HepG2 (cell line): ENCODE results near the gene ELAC1. TPM values are rescaled to one million over a fixed set of nuclear protein-coding genes. Genes with fewer than 3 reads are reported as not detected.

Source experiments
- ATAC-seq: fragments of 200-7000 bp; cut with Tn5 transposase; 3 replicates; pipeline ENCODE4 v1.9.1; 2020; ENCODE audit warnings: mild to moderate bottlenecking, moderate library complexity
- BruUV-seq: library from RNA; stranded (reverse); fragments of 400-500 nt; replicated peaks from 2 replicates; lab custom pipeline; 2021; lab: Mats Ljungman, UMichigan
- CTCF ChIA-PET: fragments of 300-600 bp; formaldehyde crosslinking; extraction: SDS; loops from one replicate; lab custom pipeline; 2021; ENCODE audit warnings: low total read pairs, inconsistent platforms, low intra/inter-chr PET ratio; lab: Yijun Ruan, JAX
- POLR2A ChIA-PET: fragments of 350-600 bp; sonication (Branson Sonifier 250); formaldehyde crosslinking; loops from one replicate; lab custom pipeline; 2020; ENCODE audit warnings: antibody characterized with exemption, inconsistent platforms; lab: Yijun Ruan, JAX
- DNase-seq: peaks from one replicate; pipeline ENCODE4 v3.0.0-alpha.2; 2015; ENCODE audit warnings: low spot score
- FAIRE-seq: peaks from 3 replicates; lab custom pipeline; 2011; peaks lifted over from hg19 to GRCh38; lab: Jason Lieb, UNC
- H2AFZ ChIP-seq: one replicate; pipeline ENCODE4 v1.6.1; 2011; ENCODE audit warnings: low read length, inconsistent platforms
- H3K27ac ChIP-seq: fragments of 300-600 bp; 3 replicates; pipeline ENCODE4 v1.8.0; 2011; ENCODE audit warnings: mixed run types, mild to moderate bottlenecking, mixed read lengths, low read length, inconsistent platforms; ENCODE audit not compliant: insufficient read depth; ENCODE audit errors: extremely low read length
- H3K27me3 ChIP-seq, 2 experiments: fragments of 200-600 bp in 1 of 2; 2 replicates in 1 of 2; 3 replicates in 1 of 2; pipeline versions ENCODE4 v1.6.0 to v1.8.0; 2011; ENCODE audit warnings: low read length in 2 of 2, mild to moderate bottlenecking in 2 of 2, moderate library complexity in 2 of 2, inconsistent platforms in 1 of 2; ENCODE audit not compliant: insufficient read depth in 2 of 2, control insufficient read depth in 1 of 2
- H3K36me3 ChIP-seq, 2 experiments: fragments of 200-600 bp in 1 of 2; replicated peaks in 1 of 2; 2 replicates in 1 of 2; 3 replicates in 1 of 2; pipeline versions ENCODE4 v1.5.1 to v1.8.0; 2011; ENCODE audit warnings: low read length in 2 of 2, inconsistent platforms in 1 of 2; ENCODE audit not compliant: insufficient read depth in 2 of 2, control insufficient read depth in 1 of 2
- H3K4me1 ChIP-seq: 2 replicates; pipeline ENCODE4 v1.5.1; 2012; ENCODE audit warnings: low read length, inconsistent platforms; ENCODE audit not compliant: insufficient read depth
- H3K4me2 ChIP-seq: 2 replicates; pipeline ENCODE4 v1.6.0; 2011; ENCODE audit warnings: low read depth, low read length, inconsistent platforms
- H3K4me3 ChIP-seq, 3 experiments: fragments of 200-600 bp in 1 of 3; sonication (generic), shearing (Covaris generic) in 1 of 3; replicated peaks in 1 of 3; 2 replicates each; pipeline ENCODE4 v1.5.1; 2011 to 2016; ENCODE audit warnings: low read length in 3 of 3, inconsistent platforms in 2 of 3, low read depth in 2 of 3, mild to moderate bottlenecking in 2 of 3, control low read depth in 1 of 3, mixed read lengths in 1 of 3; ENCODE audit not compliant: insufficient read depth in 1 of 3
- H3K79me2 ChIP-seq: one replicate; pipeline ENCODE4 v1.6.1; 2011; ENCODE audit warnings: low read length, inconsistent platforms; ENCODE audit not compliant: insufficient read depth
- H3K9ac ChIP-seq: 2 replicates; pipeline ENCODE4 v1.6.0; 2011; ENCODE audit warnings: mild to moderate bottlenecking, low read depth, low read length, inconsistent platforms; ENCODE audit not compliant: insufficient read depth
- H3K9me3 ChIP-seq: 2 replicates; pipeline ENCODE4 v1.5.1; 2012; ENCODE audit warnings: mild to moderate bottlenecking, low read length
- H4K20me1 ChIP-seq: 2 replicates; pipeline ENCODE4 v1.6.0; 2011; ENCODE audit warnings: inconsistent platforms, mild to moderate bottlenecking, low read length, moderate library complexity; ENCODE audit not compliant: insufficient read depth
- CEBPB ChIP-seq: IDR thresholded peaks from 2 replicates; pipeline ENCODE4 v1.6.1; 2011; ENCODE audit warnings: low read depth, low read length, improper control_type of control experiment, borderline replicate concordance
- MLLT10 ChIP-seq: sonication (generic); formaldehyde crosslinking; IDR thresholded peaks from 2 replicates; pipeline ENCODE4 v1.4.0; 2020; ENCODE audit warnings: missing genetic modification reagents
- NFE2L2 ChIP-seq: fragments of 150-350 bp; IDR thresholded peaks from 2 replicates; pipeline ENCODE4 v1.6.1; 2014; ENCODE audit warnings: low read length
- NPAS2 ChIP-seq: sonication (generic); formaldehyde crosslinking; IDR thresholded peaks from 2 replicates; pipeline ENCODE4 v1.8.0; 2022; ENCODE audit warnings: mild to moderate bottlenecking, missing genetic modification reagents, borderline replicate concordance
- PAF1 ChIP-seq: IDR thresholded peaks from 2 replicates; pipeline ENCODE4 v1.6.1; 2016; ENCODE audit warnings: missing genetic modification reagents, missing compliant biosample characterization
- PLSCR1 ChIP-seq: sonication (generic); formaldehyde crosslinking; IDR thresholded peaks from 2 replicates; pipeline ENCODE4 v1.5.0; 2020; ENCODE audit warnings: missing genetic modification reagents, mild to moderate bottlenecking, borderline replicate concordance
- SOX6 ChIP-seq, 2 experiments: fragments of 450-650 bp in 1 of 2; sonication (generic) in 1 of 2; formaldehyde crosslinking in 1 of 2; IDR thresholded peaks; 2 replicates each; pipeline versions ENCODE4 v1.4.0 to v1.6.1; 2017 to 2020; ENCODE audit warnings: antibody characterized with exemption in 1 of 2, mild to moderate bottlenecking in 1 of 2, missing genetic modification reagents in 1 of 2
- ZNF530 ChIP-seq: sonication (generic); formaldehyde crosslinking; IDR thresholded peaks from 2 replicates; pipeline ENCODE4 v1.5.0; 2020; ENCODE audit warnings: low read depth, mild to moderate bottlenecking, missing genetic modification reagents
- ZNF678 ChIP-seq: sonication (generic); formaldehyde crosslinking; IDR thresholded peaks from 2 replicates; pipeline ENCODE4 v1.4.0; 2020; ENCODE audit warnings: mild to moderate bottlenecking, missing genetic modification reagents
- WGBS: methylation state at CpG from one replicate; pipeline ENCODE4 v1.1.6; 2017; ENCODE audit warnings: low lambda C conversion rate; 5-methylcytosine and 5-hydroxymethylcytosine counted together
- in situ Hi-C: cut with HindIII; loops from 2 replicates; pipeline ENCODE4 v1.10.0; 2017; ENCODE audit warnings: low pct_unique_long_range_greater_than_20kb; ENCODE audit not compliant: extremely low pct_ligation_motif_present
- intact Hi-C: fragments of 100-400 bp; cut with micrococcal nuclease; formaldehyde crosslinking; loops from one replicate; pipeline ENCODE4 v1.10.0; 2022; ENCODE audit not compliant: unreplicated experiment
- polyA plus RNA-seq, 8 experiments: library from polyadenylated mRNA; depleted of rRNA in 3 of 8; stranded (reverse) in 7 of 8; unstranded in 1 of 8; fragments of >200 nt; fragmentation: Illumina TruSeq in 4 of 8; extraction: Trizol in 4 of 8; gene quantifications; 2 replicates each; pipeline versions ENCODE4 v1.2.1 to v1.2.3, GENCODE V29; 2011 to 2016; ENCODE audit warnings: low read depth in 4 of 8, missing spikeins in 1 of 8, mixed read lengths in 1 of 8; ENCODE audit not compliant: insufficient read depth in 1 of 8
- total RNA-seq, 5 experiments: library from RNA; depleted of rRNA; stranded (reverse); fragments of >200 nt; fragmentation: Illumina TruSeq; extraction: Trizol; gene quantifications; 2 replicates each; pipeline ENCODE4 v1.2.3, GENCODE V29; 2016; ENCODE audit warnings: low read depth in 1 of 5
- TF ChIP-seq, protein P1 (sequence below): sonication (generic); formaldehyde crosslinking; IDR thresholded peaks from 2 replicates; pipeline ENCODE4 v1.4.0; 2020; ENCODE audit warnings: missing genetic modification reagents
- TF ChIP-seq, protein P2 (sequence below): IDR thresholded peaks from 2 replicates; pipeline ENCODE4 v1.6.1; 2016; ENCODE audit warnings: low read depth

ELAC1 gene
- total and polyA plus RNA-seq, 2 of the 13 experiments (the other 11 are each of a cell fraction or from before 2014, with no cell fraction given): 1.9 to 3.6 TPM

DNA sequence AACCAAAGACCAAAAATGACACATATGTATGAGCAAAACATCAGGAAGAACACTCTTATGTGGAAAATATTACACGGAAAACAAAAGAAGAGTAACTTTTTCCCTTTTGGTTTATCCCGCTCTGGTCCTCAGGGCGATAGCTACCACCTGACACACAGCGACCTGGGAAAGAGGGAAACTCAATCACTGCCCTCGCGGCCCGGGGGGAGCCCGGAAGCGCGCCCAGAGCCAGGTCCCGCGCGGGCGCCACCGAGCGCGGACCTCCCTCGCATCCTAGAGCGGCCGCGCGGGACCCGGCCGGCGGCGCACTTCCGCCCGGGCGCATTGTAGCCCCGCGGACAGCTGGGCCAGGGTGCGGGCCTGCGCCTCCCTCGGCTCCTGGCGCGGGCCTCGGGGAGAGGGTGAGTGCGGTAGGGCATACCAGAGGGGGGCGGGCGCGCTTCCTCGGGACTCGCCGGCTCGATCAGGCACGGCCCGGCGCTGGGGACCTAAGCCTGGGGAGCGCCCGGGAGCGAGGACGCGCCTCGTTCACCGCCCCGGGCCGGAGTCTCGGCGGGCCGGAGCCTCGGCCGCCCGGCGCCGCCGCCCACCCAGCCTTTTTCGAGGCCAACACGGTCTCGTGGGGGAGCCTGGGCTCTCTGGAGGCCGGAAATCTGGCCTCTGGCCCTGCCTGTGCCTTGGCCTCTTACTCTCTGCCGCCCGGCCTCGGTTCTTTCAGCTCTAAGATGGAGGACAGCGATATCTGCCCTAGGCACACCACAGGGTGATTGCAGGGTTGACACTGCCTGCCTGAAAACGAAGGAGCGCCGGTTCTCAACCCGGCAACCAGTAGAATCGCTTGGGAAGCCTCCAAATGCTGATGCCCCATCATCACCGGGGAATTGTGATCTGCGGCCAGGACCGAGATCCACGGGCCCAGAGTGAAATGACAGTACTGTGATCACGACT, at the start of gene ELAC1 (continued):
- no peak for TF ChIP-seq PAF1 (CRISPR knock-in tag)
- TF ChIP-seq PLSCR1 (CRISPR knock-in tag): no peak
- peak; percentile 35; the same call in 1 of the 2 replicates for TF ChIP-seq ZNF678 (CRISPR knock-in tag)
- no peak for TF ChIP-seq CEBPB
- no peak for TF ChIP-seq NPAS2 (CRISPR knock-in tag)
- TF ChIP-seq, all 625 proteins: peak for 212

DNA sequence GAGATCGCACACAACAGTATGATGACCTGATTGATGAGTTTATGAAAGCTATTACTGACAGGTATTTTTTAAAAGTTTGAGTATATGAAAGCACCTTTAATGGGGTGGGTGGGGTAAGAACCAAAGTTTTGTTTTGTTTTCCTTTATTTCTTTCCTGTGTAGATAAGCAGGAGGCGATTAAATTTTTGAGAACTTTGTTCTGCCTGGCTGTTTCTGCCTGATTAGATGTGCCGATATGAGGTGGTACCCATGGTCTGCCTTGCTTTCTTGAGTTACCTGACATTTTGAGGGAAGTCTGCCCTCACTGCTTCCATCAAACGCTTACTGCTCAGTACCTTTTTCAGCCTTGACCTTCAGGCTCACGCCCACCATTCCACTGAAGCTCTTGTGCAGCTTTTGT, 49.7 kb upstream of the ELAC1 start:
- POLR2A ChIA-PET: no interaction called here
- H3K9me3 ChIP-seq: no peaks in the 10 kb centered on the region
- no peaks in the 10 kb centered on the region for H3K79me2 ChIP-seq
- DNase-seq (no peak), ATAC-seq (no peak), FAIRE-seq (no peak)
- no peak overlapping the region for H3K4me2 ChIP-seq
- no peak overlapping the region for H2AFZ ChIP-seq
- intact Hi-C loops (no loop called here), in situ Hi-C loops (no loop called here)
- no peaks in the 10 kb centered on the region for H3K4me1 ChIP-seq
- no peaks in the 10 kb centered on the region for H4K20me1 ChIP-seq
- peaks cover 0 to 9% of the 10 kb centered on the region in 2 experiments; a peak in 2 of 5 replicates for H3K36me3 ChIP-seq
- no peak overlapping the region for H3K4me3 ChIP-seq
- BruUV-seq: no TSS peak
- H3K9ac ChIP-seq: no peak overlapping the region
- WGBS: 97% methylated on average over 5 of the region's 5 CpGs
- no peaks in the 10 kb centered on the region for H3K27me3 ChIP-seq
- CTCF ChIA-PET: no interaction called here
- no peak overlapping the region for H3K27ac ChIP-seq
- no peak for TF ChIP-seq MLLT10 (CRISPR knock-in tag)
- TF ChIP-seq, protein P1, sequence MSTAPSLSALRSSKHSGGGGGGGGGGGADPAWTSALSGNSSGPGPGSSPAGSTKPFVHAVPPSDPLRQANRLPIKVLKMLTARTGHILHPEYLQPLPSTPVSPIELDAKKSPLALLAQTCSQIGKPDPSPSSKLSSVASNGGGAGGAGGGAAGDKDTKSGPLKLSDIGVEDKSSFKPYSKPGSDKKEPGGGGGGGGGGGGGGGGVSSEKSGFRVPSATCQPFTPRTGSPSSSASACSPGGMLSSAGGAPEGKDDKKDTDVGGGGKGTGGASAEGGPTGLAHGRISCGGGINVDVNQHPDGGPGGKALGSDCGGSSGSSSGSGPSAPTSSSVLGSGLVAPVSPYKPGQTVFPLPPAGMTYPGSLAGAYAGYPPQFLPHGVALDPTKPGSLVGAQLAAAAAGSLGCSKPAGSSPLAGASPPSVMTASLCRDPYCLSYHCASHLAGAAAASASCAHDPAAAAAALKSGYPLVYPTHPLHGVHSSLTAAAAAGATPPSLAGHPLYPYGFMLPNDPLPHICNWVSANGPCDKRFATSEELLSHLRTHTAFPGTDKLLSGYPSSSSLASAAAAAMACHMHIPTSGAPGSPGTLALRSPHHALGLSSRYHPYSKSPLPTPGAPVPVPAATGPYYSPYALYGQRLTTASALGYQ (CRISPR knock-in tag): no peak
- TF ChIP-seq, protein P2, sequence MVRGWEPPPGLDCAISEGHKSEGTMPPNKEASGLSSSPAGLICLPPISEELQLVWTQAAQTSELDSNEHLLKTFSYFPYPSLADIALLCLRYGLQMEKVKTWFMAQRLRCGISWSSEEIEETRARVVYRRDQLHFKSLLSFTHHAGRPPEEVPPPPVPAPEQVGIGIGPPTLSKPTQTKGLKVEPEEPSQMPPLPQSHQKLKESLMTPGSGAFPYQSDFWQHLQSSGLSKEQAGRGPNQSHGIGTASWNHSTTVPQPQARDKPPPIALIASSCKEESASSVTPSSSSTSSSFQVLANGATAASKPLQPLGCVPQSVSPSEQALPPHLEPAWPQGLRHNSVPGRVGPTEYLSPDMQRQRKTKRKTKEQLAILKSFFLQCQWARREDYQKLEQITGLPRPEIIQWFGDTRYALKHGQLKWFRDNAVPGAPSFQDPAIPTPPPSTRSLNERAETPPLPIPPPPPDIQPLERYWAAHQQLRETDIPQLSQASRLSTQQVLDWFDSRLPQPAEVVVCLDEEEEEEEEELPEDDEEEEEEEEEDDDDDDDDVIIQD (CRISPR knock-in tag): no peak
- no peak for TF ChIP-seq ZNF530
- no peak for TF ChIP-seq SOX6 (IDR thresholded peaks at IDR 0.05)
- no peak for TF ChIP-seq SOX6 (CRISPR knock-in tag; IDR thresholded peaks at IDR 0.05)
- TF ChIP-seq NFE2L2: no peak
